ENCODE data around the gene DUOXA1.

The DUOXA1 gene

DNA sequence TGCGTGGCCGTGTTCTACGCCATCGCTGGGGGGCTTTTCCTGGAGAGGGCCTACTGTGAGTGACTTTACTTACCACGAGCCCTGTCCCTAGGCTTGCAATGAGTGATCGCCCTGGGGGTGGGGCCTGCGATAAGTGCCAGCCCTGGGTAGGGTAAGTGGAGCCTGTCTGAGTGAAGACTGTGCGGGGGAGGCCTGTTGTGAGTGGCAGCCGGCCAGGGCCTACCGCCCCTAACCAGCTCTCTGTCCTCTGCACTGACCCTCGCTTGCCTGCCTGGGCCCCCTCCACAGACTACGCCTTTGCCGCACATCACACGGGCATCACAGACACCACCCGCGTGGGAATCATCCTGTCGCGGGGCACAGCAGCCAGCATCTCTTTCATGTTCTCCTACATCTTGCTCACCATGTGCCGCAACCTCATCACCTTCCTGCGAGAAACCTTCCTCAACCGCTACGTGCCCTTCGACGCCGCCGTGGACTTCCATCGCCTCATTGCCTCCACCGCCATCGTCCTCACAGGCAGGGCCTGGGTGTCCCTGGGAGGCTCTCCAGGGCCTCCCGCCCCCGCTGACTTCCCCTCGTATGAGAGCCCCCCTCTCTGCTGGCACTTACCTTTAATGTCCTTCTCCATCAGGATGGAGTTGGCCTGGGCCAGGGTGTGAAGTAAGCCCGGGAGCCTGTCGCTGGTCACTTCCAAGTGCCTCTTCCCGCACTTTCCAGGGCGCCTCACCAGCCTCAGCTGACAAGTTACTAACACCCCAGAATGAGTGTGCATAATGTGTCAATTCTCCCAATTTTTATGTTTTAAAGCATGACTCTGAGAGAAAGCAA lies 22.5 kb upstream of the DUOXA1 start:
- FAIRE-seq: no peak
- TF ChIP-seq, protein P1, sequence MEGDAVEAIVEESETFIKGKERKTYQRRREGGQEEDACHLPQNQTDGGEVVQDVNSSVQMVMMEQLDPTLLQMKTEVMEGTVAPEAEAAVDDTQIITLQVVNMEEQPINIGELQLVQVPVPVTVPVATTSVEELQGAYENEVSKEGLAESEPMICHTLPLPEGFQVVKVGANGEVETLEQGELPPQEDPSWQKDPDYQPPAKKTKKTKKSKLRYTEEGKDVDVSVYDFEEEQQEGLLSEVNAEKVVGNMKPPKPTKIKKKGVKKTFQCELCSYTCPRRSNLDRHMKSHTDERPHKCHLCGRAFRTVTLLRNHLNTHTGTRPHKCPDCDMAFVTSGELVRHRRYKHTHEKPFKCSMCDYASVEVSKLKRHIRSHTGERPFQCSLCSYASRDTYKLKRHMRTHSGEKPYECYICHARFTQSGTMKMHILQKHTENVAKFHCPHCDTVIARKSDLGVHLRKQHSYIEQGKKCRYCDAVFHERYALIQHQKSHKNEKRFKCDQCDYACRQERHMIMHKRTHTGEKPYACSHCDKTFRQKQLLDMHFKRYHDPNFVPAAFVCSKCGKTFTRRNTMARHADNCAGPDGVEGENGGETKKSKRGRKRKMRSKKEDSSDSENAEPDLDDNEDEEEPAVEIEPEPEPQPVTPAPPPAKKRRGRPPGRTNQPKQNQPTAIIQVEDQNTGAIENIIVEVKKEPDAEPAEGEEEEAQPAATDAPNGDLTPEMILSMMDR (IDR thresholded peaks at IDR 0.05; ENCODE audit: insufficient read depth, missing control alignments): no peak
- DNase-seq (ENCODE audit: insufficient read length, low spot score): no peak

DNA sequence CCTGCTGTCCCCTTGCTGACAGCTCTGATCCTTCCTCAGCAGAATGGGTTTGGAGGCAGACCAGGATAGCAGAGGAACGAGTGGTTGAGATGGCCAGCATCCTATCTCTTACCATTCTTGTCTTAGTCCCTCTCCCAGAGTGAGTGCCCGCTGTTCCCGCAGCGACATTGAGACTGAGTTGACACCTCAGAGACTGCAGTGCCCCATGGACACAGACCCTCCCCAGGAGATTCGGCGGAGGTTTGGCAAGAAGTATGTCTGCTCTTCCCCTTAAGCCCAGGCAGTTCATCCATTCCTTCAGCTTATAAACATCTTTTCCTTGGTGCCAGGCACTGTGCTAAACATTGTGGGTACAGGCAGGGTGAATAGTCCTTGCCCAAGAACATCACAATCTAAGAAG lies 21.3 kb upstream of the DUOXA1 start:
- FAIRE-seq: no peak
- TF ChIP-seq, protein P1 (IDR thresholded peaks at IDR 0.05; ENCODE audit: insufficient read depth, missing control alignments): no peak
- DNase-seq (ENCODE audit: insufficient read length, low spot score): no peak

DNA sequence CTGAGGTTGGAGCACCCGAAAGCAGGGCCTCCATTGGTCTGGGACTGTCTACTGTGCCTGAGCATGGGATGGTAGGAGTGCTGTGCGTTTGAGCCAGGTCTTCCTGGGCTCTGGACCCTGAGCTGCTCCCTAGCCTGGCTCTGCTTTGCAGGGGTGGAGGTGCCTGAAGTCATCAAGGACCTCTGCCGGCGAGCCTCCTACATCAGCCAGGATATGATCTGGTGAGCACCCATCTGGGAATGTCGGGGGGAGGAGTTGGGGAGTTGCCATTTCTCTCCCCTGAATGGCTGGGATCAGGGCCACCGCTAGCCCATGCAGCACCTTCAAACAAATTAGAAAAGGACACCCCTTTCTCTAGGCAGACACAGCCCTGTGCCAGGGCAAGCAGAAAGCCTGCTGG lies 20.8 kb upstream of the DUOXA1 start:
- no peak for DNase-seq (ENCODE audit: insufficient read length, low spot score)
- FAIRE-seq: no peak
- TF ChIP-seq, protein P1 (IDR thresholded peaks at IDR 0.05; ENCODE audit: insufficient read depth, missing control alignments): no peak

DNA sequence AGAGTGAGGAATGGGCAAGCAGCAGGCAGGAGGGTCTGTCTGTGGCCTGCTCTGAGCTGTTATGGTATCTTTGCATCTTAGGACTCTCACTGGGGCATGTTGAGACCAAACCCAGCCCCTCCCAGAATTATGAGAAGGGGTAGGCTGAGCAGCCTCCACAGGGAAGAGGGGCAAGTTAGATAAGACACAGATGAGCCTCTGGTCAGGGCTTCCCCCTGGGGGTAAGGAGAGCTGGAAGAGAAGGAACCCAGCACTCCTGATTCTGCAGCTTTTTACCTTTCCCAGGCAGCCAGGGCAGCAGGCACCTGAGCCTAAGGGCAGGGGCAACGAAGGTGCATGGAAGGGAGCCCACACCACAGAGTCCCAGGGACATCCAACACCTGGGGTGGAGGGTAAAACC lies 19.4 kb upstream of the DUOXA1 start:
- FAIRE-seq (no peak), DNase-seq (ENCODE audit: insufficient read length, low spot score) (no peak)
- TF ChIP-seq, protein P1 (IDR thresholded peaks at IDR 0.05; ENCODE audit: insufficient read depth, missing control alignments): no peak

DNA sequence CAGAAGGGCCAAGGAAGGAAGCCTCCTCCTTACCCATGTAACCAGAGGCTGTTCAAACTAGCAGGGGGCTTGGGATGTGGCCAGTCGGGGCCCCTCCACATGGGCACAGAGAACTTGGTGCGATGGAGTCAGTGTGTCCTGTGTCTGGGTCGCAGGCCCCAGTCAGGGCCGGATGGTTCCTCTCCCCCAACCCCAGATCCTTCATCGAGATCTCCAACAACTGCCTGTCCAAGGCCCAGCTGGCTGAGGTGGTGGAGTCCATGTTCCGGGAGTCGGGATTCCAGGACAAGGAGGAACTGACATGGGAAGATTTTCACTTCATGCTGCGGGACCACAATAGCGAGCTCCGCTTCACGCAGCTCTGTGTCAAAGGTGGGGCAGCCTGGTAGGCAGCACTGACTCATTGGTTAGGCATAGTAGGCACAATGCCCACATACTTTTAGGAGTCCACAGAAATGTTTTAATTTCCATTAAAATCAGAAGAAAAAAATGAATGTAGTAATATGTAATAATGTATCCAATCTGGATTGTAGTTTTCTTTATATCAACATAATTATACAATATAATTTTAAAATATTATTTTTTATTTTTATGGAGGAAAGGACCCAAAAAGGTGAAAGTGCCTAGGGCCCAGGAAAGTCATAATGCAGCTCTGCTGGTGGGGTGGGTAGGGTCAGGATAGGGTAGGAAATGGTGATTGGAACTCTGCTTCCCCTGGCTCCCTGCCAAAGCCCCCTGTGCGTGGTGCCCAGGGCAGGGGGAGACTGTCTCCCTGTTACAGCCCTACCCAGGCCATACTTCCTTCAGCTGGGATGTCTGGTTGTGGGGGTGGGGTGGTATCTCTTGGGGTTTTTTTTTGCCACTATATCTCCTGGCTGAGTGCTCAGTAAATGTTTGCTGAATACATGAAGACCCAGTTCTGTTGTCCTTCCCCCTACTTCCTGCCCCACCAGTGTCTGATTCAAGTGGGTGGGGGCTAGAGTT lies 18.7 kb upstream of the DUOXA1 start:
- no peak for FAIRE-seq
- TF ChIP-seq, protein P1 (IDR thresholded peaks at IDR 0.05; ENCODE audit: insufficient read depth, missing control alignments): no peak

DNA sequence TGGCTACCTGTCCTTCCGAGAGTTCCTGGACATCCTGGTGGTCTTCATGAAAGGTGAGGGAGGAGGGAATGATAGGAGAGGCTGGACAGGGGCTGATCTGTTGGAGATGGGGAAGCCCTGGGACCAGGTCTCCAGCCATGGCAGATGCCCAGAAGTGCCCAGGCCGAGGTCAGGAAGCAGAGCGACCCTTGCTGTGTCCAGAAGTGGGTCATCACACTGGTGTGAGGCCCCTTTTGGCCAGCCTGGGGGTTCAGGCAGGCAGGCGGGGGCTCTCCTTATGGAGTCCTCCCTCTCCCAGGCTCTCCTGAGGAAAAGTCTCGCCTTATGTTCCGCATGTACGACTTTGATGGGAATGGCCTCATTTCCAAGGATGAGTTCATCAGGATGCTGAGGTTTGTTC lies 17.9 kb upstream of the DUOXA1 start:
- TF ChIP-seq, protein P1 (IDR thresholded peaks at IDR 0.05; ENCODE audit: insufficient read depth, missing control alignments): no peak
- no peak for FAIRE-seq
- DNase-seq (ENCODE audit: insufficient read length, low spot score): no peak

More for the DNA sequence above, 18.7 kb upstream of the DUOXA1 start:
- DNase-seq (ENCODE audit: insufficient read length, low spot score): no peak
